ENCODE measurements around the gene TBC1D4.

Gene TBC1D4
- total RNA-seq, result 128 to 318 (median 209) reads per million in 3 experiments

GRCh38 chr13:75482070-75482819, at the start of gene TBC1D4:
Gene TBC1D4, minus strand, starts transcription at chr13:75482169. Its CDS starts 402 bp downstream, at chr13:75481767.
- peak; percentile 22 for DNase-seq

GRCh38 chr13:75530549-75530961, 48.6 kb upstream of the TBC1D4 start:
- no peak for DNase-seq

- DNase-seq, result no peak
These were observed 40.0 kb upstream of the TBC1D4 start for GRCh38 chr13:75521956-75522355.

GRCh38 chr13:75518439-75519088, 36.6 kb upstream of the TBC1D4 start:
- no peak for DNase-seq

GRCh38 chr13:75514080-75514995, 32.4 kb upstream of the TBC1D4 start:
- no peak for DNase-seq

GRCh38 chr13:75513271-75513670, 31.3 kb upstream of the TBC1D4 start:
- no peak for DNase-seq

- no peak for DNase-seq
These were observed 30.3 kb upstream of the TBC1D4 start for GRCh38 chr13:75512253-75512652.

- no peak for DNase-seq
These were observed 29.2 kb upstream of the TBC1D4 start for GRCh38 chr13:75511051-75511625.

GRCh38 chr13:75508002-75508548, 26.1 kb upstream of the TBC1D4 start:
- no peak for DNase-seq

- DNase-seq, result no peak
These were observed 25.3 kb upstream of the TBC1D4 start for GRCh38 chr13:75507027-75508001.

GRCh38 chr13:75506018-75506417, 24.0 kb upstream of the TBC1D4 start:
- no peak for DNase-seq

- DNase-seq, result no peak
These were observed 23.4 kb upstream of the TBC1D4 start for GRCh38 chr13:75505327-75505726.

GRCh38 chr13:75495938-75496337, 14.0 kb upstream of the TBC1D4 start:
- DNase-seq, result no peak

GRCh38 chr13:75494491-75494890, 12.5 kb upstream of the TBC1D4 start:
- no peak for DNase-seq

GRCh38 chr13:75493156-75493555, 11.2 kb upstream of the TBC1D4 start:
- no peak for DNase-seq

- DNase-seq, result no peak
These were observed 10.4 kb upstream of the TBC1D4 start for GRCh38 chr13:75492389-75492788.

GRCh38 chr13:75491376-75491775, 9.4 kb upstream of the TBC1D4 start:
- no peak for DNase-seq

- DNase-seq, result no peak
These were observed 7.7 kb upstream of the TBC1D4 start for GRCh38 chr13:75489502-75490263.

- DNase-seq, result no peak
These were observed 4.4 kb upstream of the TBC1D4 start for GRCh38 chr13:75486146-75487062.

Measured in central memory CD4-positive, alpha-beta T cell (primary cell).